Cardiac fibroblast (primary cell): ENCODE measurements around the gene KANK3.
"Not testable (repeated sequence)": the region's sequence is repeated elsewhere in the genome, so short reads cannot be mapped to it uniquely, and the experiment has no call there.

Experiments
- DNase-seq, 2 donors: peaks; one replicate each; pipeline versions ENCODE4 v3.0.0 to v3.0.0-alpha.2; 2010; ENCODE audit warnings: low read depth in 2 of 2
- H3K4me3 ChIP-seq, 2 donors: replicated peaks in 1 of 2; 1 replicate in 1 of 2; 2 replicates in 1 of 2; pipeline ENCODE4 v1.5.1; 2011; ENCODE audit warnings: low read depth in 2 of 2, low read length in 2 of 2, mild to moderate bottlenecking in 2 of 2, moderate library complexity in 1 of 2
- TF ChIP-seq, protein P1 (sequence below): IDR thresholded peaks from one replicate; pipeline ENCODE4 v1.5.1; 2011; ENCODE audit warnings: low read depth, mild to moderate bottlenecking, low read length, inconsistent platforms

KANK3 gene

DNA sequence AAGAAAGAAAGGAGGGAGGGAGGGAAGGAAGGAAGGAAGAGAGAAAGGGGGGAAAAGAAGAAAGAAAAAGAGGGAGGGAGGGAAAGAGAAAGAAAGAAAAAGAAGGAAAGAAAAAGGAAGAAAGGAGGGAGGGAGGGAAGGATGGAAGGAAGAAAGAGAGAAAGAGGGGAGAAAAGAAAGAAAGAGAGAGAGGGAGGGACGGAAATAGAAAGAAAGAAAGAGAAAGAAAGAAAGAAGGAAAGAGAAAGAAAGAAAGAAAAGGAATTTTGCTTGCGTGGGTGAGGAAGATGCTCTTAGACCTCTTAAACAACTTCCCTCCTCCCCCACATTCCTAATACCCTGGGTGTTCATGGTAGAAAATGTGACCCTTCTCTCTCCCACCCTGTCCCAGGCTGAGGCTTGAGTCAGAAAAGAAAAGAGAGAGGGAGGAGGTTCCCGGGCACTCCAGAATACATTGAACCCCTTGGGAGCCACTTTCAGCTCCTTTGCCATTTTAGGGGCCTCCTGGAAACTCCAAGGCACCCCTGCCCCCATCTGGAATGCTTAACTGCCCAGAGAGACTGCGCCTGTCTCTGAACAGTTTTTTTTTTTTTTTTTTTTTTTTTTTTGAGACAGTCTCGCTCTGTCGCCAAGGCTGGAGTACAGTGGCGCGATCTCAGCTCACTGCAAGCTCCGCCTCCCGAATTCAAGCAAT, 9.2 kb upstream of the KANK3 start:
- TF ChIP-seq, protein P1, sequence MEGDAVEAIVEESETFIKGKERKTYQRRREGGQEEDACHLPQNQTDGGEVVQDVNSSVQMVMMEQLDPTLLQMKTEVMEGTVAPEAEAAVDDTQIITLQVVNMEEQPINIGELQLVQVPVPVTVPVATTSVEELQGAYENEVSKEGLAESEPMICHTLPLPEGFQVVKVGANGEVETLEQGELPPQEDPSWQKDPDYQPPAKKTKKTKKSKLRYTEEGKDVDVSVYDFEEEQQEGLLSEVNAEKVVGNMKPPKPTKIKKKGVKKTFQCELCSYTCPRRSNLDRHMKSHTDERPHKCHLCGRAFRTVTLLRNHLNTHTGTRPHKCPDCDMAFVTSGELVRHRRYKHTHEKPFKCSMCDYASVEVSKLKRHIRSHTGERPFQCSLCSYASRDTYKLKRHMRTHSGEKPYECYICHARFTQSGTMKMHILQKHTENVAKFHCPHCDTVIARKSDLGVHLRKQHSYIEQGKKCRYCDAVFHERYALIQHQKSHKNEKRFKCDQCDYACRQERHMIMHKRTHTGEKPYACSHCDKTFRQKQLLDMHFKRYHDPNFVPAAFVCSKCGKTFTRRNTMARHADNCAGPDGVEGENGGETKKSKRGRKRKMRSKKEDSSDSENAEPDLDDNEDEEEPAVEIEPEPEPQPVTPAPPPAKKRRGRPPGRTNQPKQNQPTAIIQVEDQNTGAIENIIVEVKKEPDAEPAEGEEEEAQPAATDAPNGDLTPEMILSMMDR, result no peak
- DNase-seq, result peak; percentile 61 to 65
- H3K4me3 ChIP-seq, result peak overlapping the region in 1 of 2 donors; percentile 26

DNA sequence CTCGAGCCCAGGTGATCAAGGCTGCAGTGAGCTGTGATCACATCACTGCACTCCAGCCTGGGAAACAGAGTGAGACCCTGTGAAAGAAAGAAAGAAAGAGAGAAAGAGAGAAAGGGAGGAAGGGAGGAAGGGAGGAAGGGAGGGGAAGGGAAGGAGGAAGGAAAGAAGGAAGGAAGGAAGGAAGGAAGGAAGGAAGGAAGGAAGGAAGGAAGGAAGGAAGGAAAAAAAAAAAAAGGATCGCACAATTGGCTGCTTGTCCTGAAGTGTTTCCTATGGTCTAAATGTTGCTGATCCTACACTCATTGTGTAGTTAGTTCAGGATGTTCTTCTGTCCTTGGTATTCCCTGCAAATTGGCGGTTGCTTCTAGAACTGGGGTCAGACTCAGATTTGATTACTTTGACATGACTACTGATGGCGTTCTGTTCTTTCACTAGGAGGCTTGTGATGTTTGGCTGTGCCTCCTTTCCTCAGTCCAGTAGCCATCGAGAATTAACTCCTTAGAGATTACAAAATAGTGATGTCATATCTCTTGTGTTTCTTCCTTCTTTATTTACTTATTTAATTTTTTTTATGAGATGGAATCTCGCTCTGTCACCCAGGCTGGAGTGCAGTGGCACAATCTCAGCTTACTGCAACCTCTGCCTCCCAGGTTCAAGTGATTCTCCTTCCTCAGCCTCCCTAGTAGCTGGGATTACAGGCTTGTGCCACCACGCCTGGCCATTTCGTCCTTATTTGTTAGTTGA, 6.7 kb upstream of the KANK3 start:
- not testable (repeated sequence) for DNase-seq, H3K4me3 ChIP-seq

DNA sequence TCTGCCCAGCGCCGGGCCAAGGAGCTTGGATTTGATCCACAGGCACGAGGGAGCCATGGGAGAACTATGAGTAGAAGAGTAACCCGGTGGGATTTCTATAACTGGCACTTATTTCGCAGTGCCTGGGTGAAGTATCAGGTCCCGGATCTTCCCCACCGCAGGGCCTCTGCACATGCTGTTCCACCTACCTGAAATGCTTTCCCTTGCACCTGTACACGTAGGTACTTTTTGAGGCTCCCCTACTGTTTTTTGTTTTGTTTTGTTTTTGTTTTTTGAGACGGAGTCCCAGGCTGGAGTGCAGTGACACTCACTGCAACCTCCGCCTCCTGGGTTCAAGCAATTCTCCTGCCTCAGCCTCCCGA, 402 bp upstream of the KANK3 start:
- TF ChIP-seq, protein P1, result no peak
- DNase-seq, result no peak
- peak overlapping the region; percentile 43 to 55 for H3K4me3 ChIP-seq

DNA sequence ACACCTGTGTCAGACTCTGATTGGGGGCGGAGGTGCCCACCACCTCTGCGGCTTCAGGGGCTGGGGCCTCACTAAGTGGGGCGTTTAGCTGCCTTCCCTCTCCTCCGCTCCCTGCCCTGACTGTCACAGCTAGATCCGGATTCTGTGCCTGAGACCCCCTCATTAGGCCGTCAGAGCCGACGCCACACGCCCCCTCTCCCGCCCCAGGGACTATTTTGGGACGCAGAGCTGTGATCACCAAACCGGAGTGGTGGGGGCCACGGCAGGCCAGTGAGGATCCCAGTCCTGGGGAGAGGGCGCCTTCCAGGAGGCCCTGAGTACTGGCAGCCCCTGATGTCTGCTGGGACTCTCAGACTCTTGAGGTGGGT, 762 bp downstream of the KANK3 start:
- TF ChIP-seq, protein P1, result no peak
- peak overlapping the region in 1 of 2 donors; percentile 21 for H3K4me3 ChIP-seq
- no peak for DNase-seq

DNA sequence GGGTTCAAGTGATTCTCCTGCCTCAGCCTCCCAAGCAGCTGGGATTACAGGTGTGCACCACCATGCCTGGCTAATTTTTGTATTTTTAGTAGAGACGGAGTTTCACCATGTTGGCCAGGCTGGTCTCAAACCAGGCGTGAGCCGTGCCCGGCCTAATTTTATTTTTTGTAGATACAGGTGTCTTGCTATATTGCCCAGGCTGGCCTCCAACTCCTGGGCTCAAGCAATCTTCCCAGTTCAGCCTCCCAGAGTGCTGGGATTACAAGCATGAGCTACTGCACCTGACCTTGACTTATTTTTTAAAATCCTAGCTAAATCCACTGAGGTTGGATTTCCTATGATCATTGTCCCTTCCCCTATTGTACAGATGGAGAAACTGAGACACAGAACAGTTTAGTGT, 1.6 kb downstream of the KANK3 start:
- not testable (repeated sequence) for DNase-seq, H3K4me3 ChIP-seq

DNA sequence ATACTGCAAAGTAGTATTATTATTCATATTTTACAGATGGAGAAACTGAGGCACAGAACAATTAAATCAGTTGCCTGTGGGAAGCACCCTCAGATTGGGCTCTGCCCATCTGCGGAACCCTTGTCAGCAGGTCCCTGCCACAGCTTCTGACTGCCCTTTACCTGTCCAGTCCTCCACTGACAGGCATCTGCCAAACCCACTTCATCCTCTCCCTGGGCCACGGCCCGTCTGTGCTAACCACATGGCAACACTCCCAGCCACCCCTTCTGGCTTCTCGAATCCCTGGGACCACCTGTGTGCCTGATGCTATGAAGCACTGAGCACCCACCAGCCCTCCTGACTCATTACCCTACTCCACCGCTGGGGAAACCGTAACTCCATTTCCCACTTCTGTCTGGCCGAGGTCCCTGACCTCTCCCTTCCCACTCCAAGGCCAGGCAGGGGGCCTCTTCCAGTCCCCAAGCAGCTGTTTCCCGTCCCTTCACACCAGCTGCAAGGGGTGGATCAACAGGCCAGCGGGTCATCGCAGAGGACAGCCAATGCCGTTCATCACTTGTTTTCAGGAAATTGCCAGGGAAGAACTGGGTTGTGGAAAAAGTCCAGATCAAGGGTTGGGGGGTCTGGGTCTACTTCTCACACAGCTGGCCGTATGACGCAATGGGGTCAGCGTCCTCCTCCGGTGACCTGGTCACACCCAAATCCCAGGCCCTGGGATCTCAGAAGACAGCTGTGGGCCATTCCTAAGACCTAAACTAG, 2.5 kb downstream of the KANK3 start:
- H3K4me3 ChIP-seq, result no peak overlapping the region
- DNase-seq, result peak in 1 of 2 donors; percentile 63
- TF ChIP-seq, protein P1, result peak; percentile 23

DNA sequence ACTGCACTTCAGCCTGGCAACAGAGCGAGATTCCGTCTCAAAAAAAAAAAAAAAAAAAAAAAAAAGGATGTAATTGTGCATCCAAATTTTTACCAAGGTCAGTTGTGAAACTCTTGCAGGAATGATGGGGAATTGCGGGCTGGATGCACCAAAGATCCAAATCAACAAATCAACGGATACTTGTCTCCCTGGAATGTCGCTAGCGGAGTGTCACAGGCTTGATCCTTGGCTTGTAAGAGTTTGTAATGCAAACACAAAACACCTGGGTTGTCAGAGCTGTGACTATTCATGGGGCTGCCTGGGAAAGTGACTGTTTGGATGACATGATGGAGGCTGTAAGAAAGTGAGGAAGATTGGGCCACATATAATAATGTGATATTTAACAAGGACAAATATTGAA, 4.2 kb downstream of the KANK3 start:
- H3K4me3 ChIP-seq, result no peak overlapping the region
- TF ChIP-seq, protein P1, result no peak
- DNase-seq, result no peak
